Cardiac fibroblast (primary cell): ENCODE measurements around the gene DYNLRB2.
A peak's percentile ranks its signal among the peaks of the same experiment; 100 is the strongest.

Experiments used
- DNase-seq, 2 donors: peaks; one replicate each; pipeline versions ENCODE4 v3.0.0 to v3.0.0-alpha.2; 2010; ENCODE audit warnings: low read depth in 2 of 2
- H3K4me3 ChIP-seq, 2 donors: replicated peaks in 1 of 2; 1 replicate in 1 of 2; 2 replicates in 1 of 2; pipeline ENCODE4 v1.5.1; 2011; ENCODE audit warnings: low read depth in 2 of 2, low read length in 2 of 2, mild to moderate bottlenecking in 2 of 2, moderate library complexity in 1 of 2
- CTCF ChIP-seq: IDR thresholded peaks from one replicate; pipeline ENCODE4 v1.5.1; 2011; ENCODE audit warnings: low read depth, mild to moderate bottlenecking, low read length, inconsistent platforms

DYNLRB2 gene

GRCh38 chr16:80591071-80591915, 50.5 kb downstream of the DYNLRB2 start:
- no peak for TF ChIP-seq CTCF
- H3K4me3 ChIP-seq = no peak overlapping the region
- DNase-seq = no peak

GRCh38 chr16:80592273-80592672, 51.5 kb downstream of the DYNLRB2 start:
- no peak for TF ChIP-seq CTCF
- DNase-seq = no peak
- H3K4me3 ChIP-seq = no peak overlapping the region

GRCh38 chr16:80594756-80595155, 54.0 kb downstream of the DYNLRB2 start:
- no peak for TF ChIP-seq CTCF
- DNase-seq = peak in 1 of 2 donors; percentile 58

GRCh38 chr16:80596507-80597207, 55.9 kb downstream of the DYNLRB2 start:
- no peak for DNase-seq
- no peak for TF ChIP-seq CTCF
- H3K4me3 ChIP-seq = no peak overlapping the region

More at GRCh38 chr16:80594756-80595155, 54.0 kb downstream of the DYNLRB2 start:
- H3K4me3 ChIP-seq = no peak overlapping the region

- no peak overlapping the region for H3K4me3 ChIP-seq
- no peak for TF ChIP-seq CTCF
- DNase-seq = peak in 1 of 2 donors; percentile 76
Measured at GRCh38 chr16:80599466-80599865, 58.7 kb downstream of the DYNLRB2 start.
